Neural crest cell (in vitro differentiated cells): ENCODE measurements around the gene CRIP3. TPM values are rescaled to one million over a fixed set of nuclear protein-coding genes. Genes with fewer than 3 reads are reported as not detected.

Source experiments
- DNase-seq: peaks from one replicate; pipeline ENCODE4 v3.0.0; 2021; ENCODE audit warnings: low read depth, mixed read lengths, low spot score
- H3K27ac Mint-ChIP-seq: one replicate; pipeline ENCODE4 v1.8.0; 2021; ENCODE audit warnings: mild to moderate bottlenecking, mixed read lengths; ENCODE audit not compliant: unreplicated experiment
- H3K27me3 Mint-ChIP-seq: 2 replicates; pipeline ENCODE4 v1.8.0; 2021; ENCODE audit warnings: low read depth, mild to moderate bottlenecking, mixed read lengths
- H3K36me3 Mint-ChIP-seq: 2 replicates; pipeline ENCODE4 v1.8.0; 2021; ENCODE audit warnings: low read depth, mild to moderate bottlenecking, mixed read lengths
- H3K4me1 Mint-ChIP-seq: 2 replicates; pipeline ENCODE4 v1.8.0; 2021; ENCODE audit warnings: mixed read lengths
- H3K4me3 Mint-ChIP-seq: one replicate; pipeline ENCODE4 v1.8.0; 2021; ENCODE audit warnings: mild to moderate bottlenecking, mixed read lengths
- H3K9me3 Mint-ChIP-seq: 2 replicates; pipeline ENCODE4 v1.8.0; 2021; ENCODE audit warnings: mixed read lengths
- total RNA-seq: library from RNA; stranded (reverse); gene quantifications from 2 replicates; pipeline ENCODE4 v1.2.1, GENCODE V29; 2021
- TF ChIP-seq, protein P1 (sequence below): fragments of 200-600 bp; sonication (generic); conservative IDR thresholded peaks from 2 replicates; pipeline ENCODE4 v1.5.0; 2021; ENCODE audit warnings: antibody characterized with exemption, mild to moderate bottlenecking

Gene CRIP3
- total RNA-seq, 1 donor from 2014 or later = 2.0 TPM

DNA sequence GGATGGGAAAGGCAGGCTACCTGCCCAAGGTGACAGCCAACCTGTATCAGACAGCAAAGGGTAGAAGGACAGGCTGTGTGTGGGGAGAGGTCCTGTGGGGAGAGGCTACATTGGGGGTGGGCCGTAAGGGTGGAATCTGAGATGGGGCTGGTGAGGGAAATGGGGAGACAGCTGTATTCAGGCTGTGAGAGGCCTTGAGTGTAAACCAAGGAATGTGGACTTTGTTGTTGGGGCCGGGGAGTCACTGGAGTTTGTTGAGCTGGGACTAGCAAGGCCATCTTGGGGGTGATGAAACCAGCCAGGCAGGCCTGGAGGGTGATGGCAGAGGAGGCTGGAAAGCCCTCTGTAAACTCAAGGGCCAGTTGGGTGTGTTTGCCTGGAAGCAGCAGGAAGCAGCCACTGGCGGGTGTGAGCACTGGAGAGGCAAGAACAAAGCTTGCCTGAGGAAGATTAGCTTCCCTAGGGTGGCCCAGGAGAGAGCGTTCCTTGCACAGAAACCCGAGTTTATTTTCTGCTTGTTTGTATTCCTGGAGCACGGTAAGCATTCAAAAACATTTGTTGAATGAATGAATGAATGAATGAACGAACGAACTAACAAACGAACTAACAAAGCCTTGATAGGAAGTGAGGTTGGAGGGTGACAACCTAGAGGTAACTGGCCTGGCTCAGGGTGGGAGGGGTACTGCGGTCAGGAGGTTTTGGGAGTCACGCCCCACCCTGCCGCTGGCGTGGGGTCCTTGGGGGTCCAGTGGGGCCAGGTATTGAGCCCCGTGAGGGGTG lies 46.4 kb downstream of the CRIP3 start:
- Mint-ChIP-seq H3K36me3 (no peaks in the 10 kb centered on the region), H3K9me3 (no peaks in the 10 kb centered on the region), H3K27me3 (no peaks in the 10 kb centered on the region), H3K4me3 (no peak overlapping the region), H3K4me1 (no peaks in the 10 kb centered on the region), H3K27ac (peak overlapping the region; percentile 95)
- no peak for DNase-seq
- TF ChIP-seq, protein P1, sequence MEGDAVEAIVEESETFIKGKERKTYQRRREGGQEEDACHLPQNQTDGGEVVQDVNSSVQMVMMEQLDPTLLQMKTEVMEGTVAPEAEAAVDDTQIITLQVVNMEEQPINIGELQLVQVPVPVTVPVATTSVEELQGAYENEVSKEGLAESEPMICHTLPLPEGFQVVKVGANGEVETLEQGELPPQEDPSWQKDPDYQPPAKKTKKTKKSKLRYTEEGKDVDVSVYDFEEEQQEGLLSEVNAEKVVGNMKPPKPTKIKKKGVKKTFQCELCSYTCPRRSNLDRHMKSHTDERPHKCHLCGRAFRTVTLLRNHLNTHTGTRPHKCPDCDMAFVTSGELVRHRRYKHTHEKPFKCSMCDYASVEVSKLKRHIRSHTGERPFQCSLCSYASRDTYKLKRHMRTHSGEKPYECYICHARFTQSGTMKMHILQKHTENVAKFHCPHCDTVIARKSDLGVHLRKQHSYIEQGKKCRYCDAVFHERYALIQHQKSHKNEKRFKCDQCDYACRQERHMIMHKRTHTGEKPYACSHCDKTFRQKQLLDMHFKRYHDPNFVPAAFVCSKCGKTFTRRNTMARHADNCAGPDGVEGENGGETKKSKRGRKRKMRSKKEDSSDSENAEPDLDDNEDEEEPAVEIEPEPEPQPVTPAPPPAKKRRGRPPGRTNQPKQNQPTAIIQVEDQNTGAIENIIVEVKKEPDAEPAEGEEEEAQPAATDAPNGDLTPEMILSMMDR = no peak

DNA sequence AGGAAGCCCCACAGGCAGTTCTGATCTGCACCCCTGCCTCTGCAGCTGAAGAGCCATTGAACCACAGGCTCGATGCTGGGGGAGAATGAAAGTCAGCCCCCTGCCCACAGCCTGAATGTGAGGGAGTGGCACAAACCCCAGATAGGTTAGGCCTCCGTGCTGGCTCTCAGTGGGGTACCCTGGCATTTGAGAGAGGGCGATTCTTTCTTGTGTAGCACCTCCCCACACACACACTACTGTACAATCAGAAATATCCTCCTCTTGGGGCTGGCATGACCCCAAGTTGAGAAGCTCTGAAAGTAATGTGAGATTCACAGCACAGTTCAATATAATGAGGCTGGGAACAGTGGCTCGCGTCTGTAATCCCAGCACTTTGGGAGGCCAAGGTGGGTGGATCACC lies 47.4 kb downstream of the CRIP3 start:
- no peak for DNase-seq
- no peaks in the 10 kb centered on the region for H3K9me3 Mint-ChIP-seq
- no peaks in the 10 kb centered on the region for H3K36me3 Mint-ChIP-seq
- no peaks in the 10 kb centered on the region for H3K27me3 Mint-ChIP-seq
- no peaks in the 10 kb centered on the region for H3K4me1 Mint-ChIP-seq
- H3K4me3 Mint-ChIP-seq = no peak overlapping the region
- TF ChIP-seq, protein P1 = no peak
- no peak overlapping the region for H3K27ac Mint-ChIP-seq

DNA sequence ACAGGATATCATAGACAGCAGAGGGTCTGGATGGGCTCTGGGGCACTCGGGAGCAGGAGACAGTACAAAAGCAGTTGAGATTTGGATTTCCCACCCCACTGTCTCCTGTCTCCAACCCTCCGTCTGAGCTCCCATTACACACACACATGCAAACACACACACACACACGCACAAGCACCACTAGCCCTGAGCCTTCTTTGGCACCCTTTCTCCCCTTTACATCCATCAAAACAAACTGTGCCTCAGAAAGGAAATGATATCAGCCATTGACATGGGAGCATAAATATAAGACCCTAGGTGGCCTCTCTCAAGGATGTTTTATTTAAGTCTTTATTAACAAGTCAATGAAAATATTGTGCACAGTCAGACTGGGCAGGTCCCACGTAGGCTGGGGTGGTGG lies 47.8 kb downstream of the CRIP3 start:
- Mint-ChIP-seq H3K27ac (no peak overlapping the region), H3K27me3 (no peaks in the 10 kb centered on the region), H3K4me3 (no peak overlapping the region), H3K36me3 (no peaks in the 10 kb centered on the region), H3K4me1 (no peaks in the 10 kb centered on the region), H3K9me3 (no peaks in the 10 kb centered on the region)
- TF ChIP-seq, protein P1 = no peak
- DNase-seq = no peak

DNA sequence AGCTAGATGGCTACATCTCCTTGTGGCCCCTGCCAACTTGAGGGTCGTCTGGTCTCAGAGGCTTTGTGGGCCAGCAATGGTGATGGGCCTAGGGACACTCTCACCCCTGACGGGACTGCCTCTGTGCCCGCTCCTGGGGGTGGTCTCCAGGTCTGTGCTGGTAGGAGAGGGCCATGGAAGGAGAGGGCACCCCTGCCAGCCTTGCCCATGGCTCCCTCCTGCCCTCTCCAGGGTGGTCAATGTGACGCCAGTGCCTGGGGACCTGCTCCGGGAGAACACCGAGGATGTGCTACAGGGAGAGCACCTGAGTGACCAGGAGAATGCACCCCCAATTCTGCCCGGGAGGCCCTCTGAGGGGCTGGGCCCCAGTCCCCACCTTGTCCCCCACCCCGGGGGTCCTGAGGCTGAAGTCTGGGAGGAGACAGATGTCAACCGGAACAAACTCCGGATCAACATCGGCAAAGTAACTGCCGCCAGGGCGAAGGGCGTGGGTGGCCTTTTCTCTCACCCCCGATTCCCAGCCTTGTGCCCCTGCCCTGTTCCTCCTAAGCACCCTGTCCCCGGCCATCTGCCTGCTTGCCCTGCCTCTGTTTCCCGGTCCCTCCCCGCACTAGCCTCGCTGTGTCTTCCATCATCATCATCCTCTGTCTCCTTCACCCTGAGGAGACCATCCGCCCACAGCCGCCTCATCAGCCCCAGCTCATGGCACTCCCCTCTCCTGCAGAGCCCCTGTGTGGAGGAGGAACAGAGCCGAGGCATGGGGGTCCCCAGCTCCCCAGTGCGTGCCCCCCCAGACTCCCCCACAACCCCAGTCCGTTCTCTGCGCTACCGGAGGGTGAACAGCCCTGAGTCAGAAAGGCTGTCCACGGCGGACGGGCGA lies 49.6 kb downstream of the CRIP3 start:
- Mint-ChIP-seq H3K27me3 (no peaks in the 10 kb centered on the region), H3K4me1 (no peaks in the 10 kb centered on the region), H3K36me3 (no peaks in the 10 kb centered on the region), H3K9me3 (no peaks in the 10 kb centered on the region), H3K4me3 (no peak overlapping the region), H3K27ac (no peak overlapping the region)
- DNase-seq = no peak
- TF ChIP-seq, protein P1 = no peak

DNA sequence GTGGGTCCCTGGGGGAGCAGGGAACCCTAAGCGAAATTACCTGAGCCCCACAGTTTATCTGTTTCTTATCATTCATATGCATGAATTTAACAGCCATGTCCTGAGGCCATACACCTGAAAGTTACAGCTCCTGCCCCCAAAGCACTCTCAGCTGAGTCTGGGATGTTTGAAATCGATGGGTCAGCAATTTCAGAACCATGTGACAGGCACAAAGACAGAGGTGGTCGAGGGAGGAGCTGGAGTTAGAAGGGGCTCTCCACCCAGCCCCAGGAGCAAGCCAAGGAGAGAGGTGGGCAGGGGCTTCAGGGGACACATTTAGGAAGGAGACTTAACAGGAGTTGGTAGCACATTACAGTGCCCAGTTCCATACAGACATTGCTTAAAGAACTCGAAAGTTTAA lies 50.4 kb downstream of the CRIP3 start:
- no peak for DNase-seq
- H3K9me3 Mint-ChIP-seq = no peaks in the 10 kb centered on the region
- no peaks in the 10 kb centered on the region for H3K4me1 Mint-ChIP-seq
- H3K36me3 Mint-ChIP-seq = no peaks in the 10 kb centered on the region
- H3K27me3 Mint-ChIP-seq = no peaks in the 10 kb centered on the region
- no peak overlapping the region for H3K4me3 Mint-ChIP-seq
- TF ChIP-seq, protein P1 = no peak
- no peak overlapping the region for H3K27ac Mint-ChIP-seq
